Breast epithelium (tissue), 4 donors: ENCODE results near the gene RGR. TPM values are rescaled to one million over a fixed set of nuclear protein-coding genes. Genes with fewer than 3 reads are reported as not detected.
"Not testable (repeated sequence)": the region's sequence is repeated elsewhere in the genome, so short reads cannot be mapped to it uniquely, and the experiment has no call there.

Source experiments
- DNase-seq, 2 donors: peaks; one replicate each; pipeline ENCODE4 v3.0.0-alpha.2; 2019; ENCODE audit warnings: low spot score in 2 of 2
- H3K27ac ChIP-seq, 2 donors: fragments of 200-600 bp; sonication (generic) in 1 of 2; one replicate each; pipeline ENCODE4 v1.5.1; 2016 to 2019; ENCODE audit warnings: mild to moderate bottlenecking in 1 of 2
- H3K27me3 ChIP-seq, 2 donors: fragments of 200-600 bp; sonication (generic) in 1 of 2; one replicate each; pipeline versions ENCODE4 v1.5.1 to v1.6.0; 2017 to 2019; ENCODE audit warnings: control low read depth in 1 of 2, mild to moderate bottlenecking in 1 of 2
- H3K36me3 ChIP-seq: fragments of 200-600 bp; one replicate; pipeline ENCODE4 v1.5.1; 2019
- H3K4me1 ChIP-seq, 2 donors: fragments of 200-600 bp; sonication (generic); one replicate each; pipeline ENCODE4 v1.5.1; 2016 to 2019; ENCODE audit warnings: control low read depth in 1 of 2
- H3K4me3 ChIP-seq, 3 donors: fragments of 200-600 bp; sonication (generic); 1 replicate in 2 of 3; 2 replicates in 1 of 3; pipeline ENCODE4 v1.5.1; 2016 to 2019; ENCODE audit warnings: mild to moderate bottlenecking in 3 of 3, moderate library complexity in 2 of 3
- H3K9me3 ChIP-seq, 2 donors: fragments of 200-600 bp; sonication (generic) in 1 of 2; one replicate each; pipeline ENCODE4 v1.5.1; 2016 to 2019; ENCODE audit warnings: control low read depth in 1 of 2
- POLR2A ChIP-seq: fragments of 450-650 bp; IDR thresholded peaks from one replicate; pipeline ENCODE4 v1.6.1; 2016; ENCODE audit warnings: antibody characterized with exemption, mild to moderate bottlenecking, moderate library complexity
- POLR2AphosphoS5 ChIP-seq, 3 donors: sonication (generic); formaldehyde crosslinking; IDR thresholded peaks; one replicate each; pipeline ENCODE4 v1.6.1; 2017; ENCODE audit warnings: antibody characterized with exemption in 3 of 3
- intact Hi-C: fragments of 100-400 bp; cut with DNase I; formaldehyde crosslinking; loops from one replicate; pipeline ENCODE4 v1.15.1; 2023; ENCODE audit warnings: low total_unique reads
- total RNA-seq, 3 donors: library from RNA; depleted of rRNA; stranded (reverse); fragments of >200 nt; gene quantifications; one replicate each; pipeline ENCODE4 v1.1.0, GENCODE V29; 2016
- TF ChIP-seq, protein P1 (sequence below), 3 donors: fragments of 450-650 bp; IDR thresholded peaks; one replicate each; pipeline ENCODE4 v1.5.1; 2016 to 2017; ENCODE audit warnings: antibody characterized with exemption in 3 of 3, mild to moderate bottlenecking in 3 of 3, moderate library complexity in 3 of 3

Gene RGR
- total RNA-seq, 3 donors from 2014 or later, result 0.33 to 0.96 (median 0.59) TPM

DNA sequence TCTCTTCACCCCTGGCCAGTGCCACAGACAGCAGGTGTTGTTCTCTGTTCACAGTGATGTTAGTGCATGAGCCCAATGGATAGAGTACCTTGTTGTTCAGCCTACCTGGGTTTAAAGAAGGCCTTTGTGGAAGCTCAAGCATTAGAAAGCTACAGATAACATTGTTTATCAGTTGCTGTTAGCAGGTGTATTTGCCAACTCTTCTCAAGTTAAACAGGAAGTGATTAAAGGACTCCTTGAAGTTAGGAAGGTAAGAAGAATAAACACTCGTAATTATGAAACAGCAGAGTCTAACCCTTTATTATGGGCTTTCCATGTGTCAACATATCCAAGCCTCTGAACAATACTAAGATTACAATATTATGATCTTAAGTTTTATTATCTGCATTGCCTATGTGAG is 25.9 kb downstream of the RGR start:
- Histone ChIP-seq H3K27me3 (no peaks in the 10 kb centered on the region), H3K9me3 (no peaks in the 10 kb centered on the region), H3K4me3 (no peak overlapping the region), H3K36me3 (no peaks in the 10 kb centered on the region), H3K27ac (no peak overlapping the region), H3K4me1 (no peaks in the 10 kb centered on the region)
- no peak for DNase-seq
- TF ChIP-seq POLR2AphosphoS5 (IDR thresholded peaks at IDR 0.05), result no peak
- TF ChIP-seq POLR2A, result no peak
- TF ChIP-seq, protein P1, sequence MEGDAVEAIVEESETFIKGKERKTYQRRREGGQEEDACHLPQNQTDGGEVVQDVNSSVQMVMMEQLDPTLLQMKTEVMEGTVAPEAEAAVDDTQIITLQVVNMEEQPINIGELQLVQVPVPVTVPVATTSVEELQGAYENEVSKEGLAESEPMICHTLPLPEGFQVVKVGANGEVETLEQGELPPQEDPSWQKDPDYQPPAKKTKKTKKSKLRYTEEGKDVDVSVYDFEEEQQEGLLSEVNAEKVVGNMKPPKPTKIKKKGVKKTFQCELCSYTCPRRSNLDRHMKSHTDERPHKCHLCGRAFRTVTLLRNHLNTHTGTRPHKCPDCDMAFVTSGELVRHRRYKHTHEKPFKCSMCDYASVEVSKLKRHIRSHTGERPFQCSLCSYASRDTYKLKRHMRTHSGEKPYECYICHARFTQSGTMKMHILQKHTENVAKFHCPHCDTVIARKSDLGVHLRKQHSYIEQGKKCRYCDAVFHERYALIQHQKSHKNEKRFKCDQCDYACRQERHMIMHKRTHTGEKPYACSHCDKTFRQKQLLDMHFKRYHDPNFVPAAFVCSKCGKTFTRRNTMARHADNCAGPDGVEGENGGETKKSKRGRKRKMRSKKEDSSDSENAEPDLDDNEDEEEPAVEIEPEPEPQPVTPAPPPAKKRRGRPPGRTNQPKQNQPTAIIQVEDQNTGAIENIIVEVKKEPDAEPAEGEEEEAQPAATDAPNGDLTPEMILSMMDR (IDR thresholded peaks at IDR 0.05), result no peak
- intact Hi-C loops, result no loop called here

DNA sequence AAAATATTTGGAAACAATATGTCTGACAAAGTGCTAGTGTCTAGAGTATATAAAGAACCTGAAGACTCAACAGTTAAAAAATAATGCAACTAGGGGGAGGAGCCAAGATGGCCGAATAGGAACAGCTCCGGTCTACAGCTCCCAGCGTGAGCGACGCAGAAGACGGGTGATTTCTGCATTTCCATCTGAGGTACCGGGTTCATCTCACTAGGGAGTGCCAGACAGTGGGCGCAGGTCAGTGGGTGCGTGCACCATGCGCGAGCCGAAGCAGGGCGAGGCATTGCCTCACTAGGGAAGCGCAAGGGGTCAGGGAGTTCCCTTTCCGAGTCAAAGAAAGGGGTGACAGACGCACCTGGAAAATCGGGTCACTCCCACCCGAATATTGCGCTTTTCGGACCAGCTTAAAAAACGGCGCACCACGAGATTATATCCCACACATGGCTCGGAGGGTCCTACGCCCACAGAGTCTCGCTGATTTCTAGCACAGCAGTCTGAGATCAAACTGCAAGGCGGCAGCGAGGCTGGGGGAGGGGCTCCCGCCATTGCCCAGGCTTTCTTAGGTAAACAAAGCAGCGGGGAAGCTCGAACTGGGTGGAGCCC is 35.1 kb downstream of the RGR start:
- H3K27ac ChIP-seq, H3K36me3 ChIP-seq, DNase-seq, intact Hi-C loops, H3K9me3 ChIP-seq, H3K4me3 ChIP-seq, H3K27me3 ChIP-seq, H3K4me1 ChIP-seq: not testable (repeated sequence)

DNA sequence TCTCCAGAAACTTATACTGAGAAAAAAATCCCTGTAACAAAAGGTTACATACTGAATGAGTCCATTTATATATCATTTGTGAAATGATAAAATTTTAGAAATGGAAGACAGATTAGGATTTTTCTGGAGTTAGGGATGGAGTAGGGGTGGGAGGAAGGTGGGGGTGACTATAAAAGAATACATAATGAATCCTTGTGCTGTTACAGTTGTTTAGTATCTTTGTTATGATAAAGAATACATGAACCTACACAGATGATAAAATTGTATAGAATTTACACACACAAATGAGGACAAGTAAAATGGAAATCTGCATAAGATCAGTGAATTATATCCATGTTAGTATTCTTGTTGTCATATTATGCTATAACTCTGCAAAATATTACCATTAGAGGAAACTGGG is 41.8 kb downstream of the RGR start:
- Histone ChIP-seq H3K4me3 (no peak overlapping the region), H3K36me3 (no peaks in the 10 kb centered on the region), H3K9me3 (no peaks in the 10 kb centered on the region), H3K27me3 (peaks cover 0 to 4% of the 10 kb centered on the region in 2 donors), H3K4me1 (no peaks in the 10 kb centered on the region), H3K27ac (no peak overlapping the region)
- DNase-seq, result no peak
- intact Hi-C loops, result no loop called here
- no peak for TF ChIP-seq POLR2A
- TF ChIP-seq POLR2AphosphoS5 (IDR thresholded peaks at IDR 0.05), result no peak
- TF ChIP-seq, protein P1 (IDR thresholded peaks at IDR 0.05), result no peak

DNA sequence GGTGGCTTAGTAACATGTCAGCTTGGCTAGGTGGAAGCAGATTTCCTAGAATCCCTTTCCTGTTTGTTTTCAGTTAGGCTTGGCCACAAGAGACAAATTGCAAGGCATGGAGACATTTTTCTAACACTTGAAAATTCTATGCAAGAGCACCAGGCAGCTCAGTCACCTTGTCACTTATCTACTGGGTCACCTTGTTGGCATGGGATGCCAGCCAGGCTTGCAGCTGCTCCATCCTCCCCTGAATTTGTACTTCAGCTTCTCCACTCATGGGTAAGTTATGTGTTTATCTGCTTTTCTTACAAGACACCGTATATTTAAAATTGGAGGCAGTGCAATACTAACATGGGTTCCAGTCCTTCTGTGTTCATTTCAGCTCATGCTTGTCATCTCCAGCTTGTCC is 43.3 kb downstream of the RGR start:
- H3K9me3 ChIP-seq, result no peaks in the 10 kb centered on the region
- intact Hi-C loops, result no loop called here
- peaks cover 0 to 4% of the 10 kb centered on the region in 2 donors for H3K27me3 ChIP-seq
- TF ChIP-seq POLR2A (no peak), POLR2AphosphoS5 (IDR thresholded peaks at IDR 0.05) (no peak)
- TF ChIP-seq, protein P1 (IDR thresholded peaks at IDR 0.05), result no peak
- H3K4me1 ChIP-seq, result no peaks in the 10 kb centered on the region
- no peaks in the 10 kb centered on the region for H3K36me3 ChIP-seq
- no peak for DNase-seq
- no peak overlapping the region for H3K4me3 ChIP-seq
- no peak overlapping the region for H3K27ac ChIP-seq

DNA sequence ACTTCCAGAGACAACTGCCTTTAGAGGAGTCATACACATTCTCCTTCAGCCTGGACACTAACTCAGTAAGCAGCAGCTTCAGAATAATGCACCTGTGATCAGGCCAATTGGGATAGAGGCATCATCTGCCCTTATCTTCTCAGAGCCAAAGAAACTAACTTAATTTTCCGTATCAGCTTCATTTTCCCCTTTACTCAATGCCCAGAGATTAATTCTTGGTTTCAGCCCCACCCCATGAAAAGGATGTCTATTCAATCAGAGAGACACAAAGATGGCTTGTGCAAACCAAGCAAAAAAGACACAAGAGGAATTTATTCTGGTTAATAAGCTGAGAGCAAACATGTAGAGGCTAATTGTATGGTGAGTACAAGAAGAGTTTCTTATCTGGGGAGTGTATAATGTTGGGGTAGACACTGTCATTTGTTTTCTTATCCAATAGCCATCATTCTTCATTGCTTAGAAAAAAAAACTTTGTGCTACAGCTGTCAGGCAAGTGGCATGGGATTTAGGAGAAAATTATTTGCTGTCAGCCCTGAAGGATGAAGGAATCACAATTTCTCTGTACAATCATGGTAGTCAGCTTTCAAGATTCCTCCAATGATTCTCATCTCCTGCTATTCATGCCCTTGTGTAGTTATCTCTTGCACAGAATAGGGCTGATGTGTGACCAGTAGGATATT is 44.8 kb downstream of the RGR start:
- Histone ChIP-seq H3K4me3 (no peak overlapping the region), H3K4me1 (no peaks in the 10 kb centered on the region)
- intact Hi-C loops, result no loop called here

More for the DNA sequence above, 44.8 kb downstream of the RGR start:
- Histone ChIP-seq H3K36me3 (no peaks in the 10 kb centered on the region), H3K27ac (no peak overlapping the region), H3K27me3 (peaks cover 0 to 4% of the 10 kb centered on the region in 2 donors), H3K9me3 (no peaks in the 10 kb centered on the region)
- no peak for DNase-seq
- TF ChIP-seq POLR2A (no peak), POLR2AphosphoS5 (IDR thresholded peaks at IDR 0.05) (no peak)
- TF ChIP-seq, protein P1 (IDR thresholded peaks at IDR 0.05), result no peak
